H7 (cell line): Measurements from ENCODE around the gene ADCY3. TPM values are rescaled to one million over a fixed set of nuclear protein-coding genes. Genes with fewer than 3 reads are reported as not detected.

Experiments
- DNase-seq: peaks from one replicate; pipeline ENCODE4 v3.0.0; 2012
- H3K27me3 ChIP-seq: 2 replicates; pipeline ENCODE4 v1.6.0; 2011; ENCODE audit warnings: mild to moderate bottlenecking, low read length; ENCODE audit not compliant: control insufficient read depth, insufficient read depth
- H3K36me3 ChIP-seq: replicated peaks from 2 replicates; pipeline ENCODE4 v1.5.1; 2011; ENCODE audit warnings: low read length; ENCODE audit not compliant: control insufficient read depth, insufficient read depth
- H3K4me3 ChIP-seq: 2 replicates; pipeline ENCODE4 v1.5.1; 2011; ENCODE audit warnings: low read depth, mild to moderate bottlenecking, control low read depth, low read length, moderate library complexity; ENCODE audit not compliant: insufficient read depth
- total RNA-seq: library from RNA; depleted of rRNA; stranded (reverse); fragments of >200 nt; shearing (Covaris generic); gene quantifications from 2 replicates; pipeline ENCODE4 v1.2.3, GENCODE V29; 2014; rRNA removed

ADCY3 gene
- 13.1 and 15.9 TPM in 2 replicates for total RNA-seq

- DNase-seq, result peak; percentile 93
- Histone ChIP-seq H3K4me3 (peak within 1 kb of the TSS; percentile 49), H3K27me3 (peaks cover 11% of the 10 kb centered on the region), H3K36me3 (peaks cover 3% of the 10 kb centered on the region)
These were observed at the start of gene ADCY3 for GRCh38 chr2:24920098-24920808. Gene ADCY3, minus strand, starts transcription at chr2:24920237. Its CDS starts 1,250 bp downstream, at chr2:24918987.

GRCh38 chr2:24969784-24970183 lies 49.7 kb upstream of the ADCY3 start:
- 0 out of 2 replicates have a peak, but pooled peaks cover 3% of the 10 kb centered on the region for H3K36me3 ChIP-seq
- no peaks in the 10 kb centered on the region for H3K27me3 ChIP-seq
- H3K4me3 ChIP-seq, result no peak overlapping the region
- DNase-seq, result no peak

GRCh38 chr2:24961903-24962302 lies 41.9 kb upstream of the ADCY3 start:
- Histone ChIP-seq H3K27me3 (no peaks in the 10 kb centered on the region), H3K36me3 (peaks cover 7% of the 10 kb centered on the region), H3K4me3 (no peak overlapping the region)
- DNase-seq, result no peak

- no peak overlapping the region for H3K4me3 ChIP-seq
- H3K27me3 ChIP-seq, result no peaks in the 10 kb centered on the region
- H3K36me3 ChIP-seq, result peaks cover 10% of the 10 kb centered on the region
- DNase-seq, result no peak
These were observed 39.7 kb upstream of the ADCY3 start for GRCh38 chr2:24959761-24960160.

GRCh38 chr2:24958411-24958935 lies 38.4 kb upstream of the ADCY3 start:
- no peak for DNase-seq
- no peaks in the 10 kb centered on the region for H3K27me3 ChIP-seq
- no peak overlapping the region for H3K4me3 ChIP-seq
- peaks cover 10% of the 10 kb centered on the region for H3K36me3 ChIP-seq

GRCh38 chr2:24957976-24958375 lies 37.9 kb upstream of the ADCY3 start:
- no peak for DNase-seq
- H3K36me3 ChIP-seq, result peaks cover 10% of the 10 kb centered on the region
- H3K27me3 ChIP-seq, result no peaks in the 10 kb centered on the region
- H3K4me3 ChIP-seq, result no peak overlapping the region

GRCh38 chr2:24957221-24957620 lies 37.2 kb upstream of the ADCY3 start:
- no peak for DNase-seq
- Histone ChIP-seq H3K27me3 (no peaks in the 10 kb centered on the region), H3K4me3 (no peak overlapping the region), H3K36me3 (peaks cover 10% of the 10 kb centered on the region)

GRCh38 chr2:24955921-24956320 lies 35.9 kb upstream of the ADCY3 start:
- peaks cover 10% of the 10 kb centered on the region for H3K36me3 ChIP-seq
- no peak overlapping the region for H3K4me3 ChIP-seq
- DNase-seq, result no peak
- no peaks in the 10 kb centered on the region for H3K27me3 ChIP-seq

GRCh38 chr2:24955232-24955631 lies 35.2 kb upstream of the ADCY3 start:
- H3K4me3 ChIP-seq, result no peak overlapping the region
- no peak for DNase-seq
- no peaks in the 10 kb centered on the region for H3K27me3 ChIP-seq
- peaks cover 9% of the 10 kb centered on the region for H3K36me3 ChIP-seq

GRCh38 chr2:24950102-24950501 lies 30.1 kb upstream of the ADCY3 start:
- Histone ChIP-seq H3K27me3 (no peaks in the 10 kb centered on the region), H3K4me3 (no peak overlapping the region), H3K36me3 (peaks cover 6% of the 10 kb centered on the region)
- no peak for DNase-seq

- Histone ChIP-seq H3K27me3 (no peaks in the 10 kb centered on the region), H3K4me3 (no peak overlapping the region), H3K36me3 (peaks cover 6% of the 10 kb centered on the region)
- no peak for DNase-seq
These were observed 28.5 kb upstream of the ADCY3 start for GRCh38 chr2:24948506-24948905.

- no peak for DNase-seq
- Histone ChIP-seq H3K36me3 (peaks cover 6% of the 10 kb centered on the region), H3K4me3 (no peak overlapping the region), H3K27me3 (no peaks in the 10 kb centered on the region)
These were observed 27.6 kb upstream of the ADCY3 start for GRCh38 chr2:24947561-24948157.

GRCh38 chr2:24945907-24946306 lies 25.9 kb upstream of the ADCY3 start:
- Histone ChIP-seq H3K27me3 (no peaks in the 10 kb centered on the region), H3K36me3 (peaks cover 6% of the 10 kb centered on the region), H3K4me3 (no peak overlapping the region)
- DNase-seq, result no peak

GRCh38 chr2:24943427-24944053 lies 23.5 kb upstream of the ADCY3 start:
- no peak for DNase-seq
- no peaks in the 10 kb centered on the region for H3K27me3 ChIP-seq
- peaks cover 6% of the 10 kb centered on the region for H3K36me3 ChIP-seq
- H3K4me3 ChIP-seq, result no peak overlapping the region

- Histone ChIP-seq H3K4me3 (no peak overlapping the region), H3K36me3 (no peaks in the 10 kb centered on the region), H3K27me3 (no peaks in the 10 kb centered on the region)
- DNase-seq, result no peak
These were observed 19.3 kb upstream of the ADCY3 start for GRCh38 chr2:24939353-24939752.
